ENCODE results near the gene ILRUN.
"Not testable (repeated sequence)": the region's sequence is repeated elsewhere in the genome, so short reads cannot be mapped to it uniquely, and the experiment has no call there.

Gene ILRUN

DNA sequence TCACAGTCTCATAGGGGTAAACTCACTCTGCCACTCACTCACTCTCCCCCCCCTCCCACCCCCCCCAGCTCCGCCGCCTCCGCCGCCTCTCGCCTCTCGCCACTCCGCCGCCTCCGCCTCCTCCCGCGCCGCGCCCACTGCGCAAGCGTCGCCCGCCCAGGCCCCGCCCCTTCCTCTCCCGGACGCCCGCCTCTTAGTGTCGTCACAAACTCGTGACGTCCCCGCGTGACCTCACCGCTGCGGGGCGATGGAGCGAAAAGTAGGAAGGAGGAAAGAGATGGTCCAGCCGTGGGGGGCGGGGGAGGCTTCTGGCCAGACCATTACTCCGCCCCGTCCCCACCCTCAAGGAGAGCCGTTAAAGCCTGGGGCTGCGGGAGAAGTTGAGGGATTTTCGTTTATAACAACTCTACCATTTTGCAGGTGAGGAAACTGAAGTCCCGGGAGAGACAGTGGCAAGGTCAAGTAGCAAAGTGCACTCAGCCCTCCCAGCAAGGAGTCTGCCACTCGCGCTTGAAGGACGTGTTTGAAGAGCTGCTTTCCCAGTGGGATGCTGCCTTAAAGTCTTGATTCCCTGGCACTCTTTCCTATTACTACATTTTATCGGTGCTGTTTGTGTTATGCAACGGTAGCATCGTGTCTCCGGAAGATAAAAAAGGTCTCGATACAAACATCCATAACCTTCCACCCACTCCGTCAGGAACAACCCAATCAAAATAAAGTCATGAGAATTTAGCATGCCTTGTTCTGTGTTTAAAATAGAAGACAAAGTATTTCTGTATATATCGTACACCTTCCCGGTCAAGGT lies at the start of gene ILRUN:
ILRUN (minus strand) TSS at position 29 of the 805 bp plus-strand sequence. CDS start 164 bp downstream, outside the sequence.
- Mint-ChIP-seq H3K36me3 (peaks cover 2% of the 10 kb centered on the region), H3K9me3 (no peaks in the 10 kb centered on the region), H3K4me1 (peaks cover 46% of the 10 kb centered on the region), H3K27me3 (no peaks in the 10 kb centered on the region), H3K27ac (peak within 1 kb of the TSS; percentile 96), H3K4me3 (peak within 1 kb of the TSS; percentile 96)

DNA sequence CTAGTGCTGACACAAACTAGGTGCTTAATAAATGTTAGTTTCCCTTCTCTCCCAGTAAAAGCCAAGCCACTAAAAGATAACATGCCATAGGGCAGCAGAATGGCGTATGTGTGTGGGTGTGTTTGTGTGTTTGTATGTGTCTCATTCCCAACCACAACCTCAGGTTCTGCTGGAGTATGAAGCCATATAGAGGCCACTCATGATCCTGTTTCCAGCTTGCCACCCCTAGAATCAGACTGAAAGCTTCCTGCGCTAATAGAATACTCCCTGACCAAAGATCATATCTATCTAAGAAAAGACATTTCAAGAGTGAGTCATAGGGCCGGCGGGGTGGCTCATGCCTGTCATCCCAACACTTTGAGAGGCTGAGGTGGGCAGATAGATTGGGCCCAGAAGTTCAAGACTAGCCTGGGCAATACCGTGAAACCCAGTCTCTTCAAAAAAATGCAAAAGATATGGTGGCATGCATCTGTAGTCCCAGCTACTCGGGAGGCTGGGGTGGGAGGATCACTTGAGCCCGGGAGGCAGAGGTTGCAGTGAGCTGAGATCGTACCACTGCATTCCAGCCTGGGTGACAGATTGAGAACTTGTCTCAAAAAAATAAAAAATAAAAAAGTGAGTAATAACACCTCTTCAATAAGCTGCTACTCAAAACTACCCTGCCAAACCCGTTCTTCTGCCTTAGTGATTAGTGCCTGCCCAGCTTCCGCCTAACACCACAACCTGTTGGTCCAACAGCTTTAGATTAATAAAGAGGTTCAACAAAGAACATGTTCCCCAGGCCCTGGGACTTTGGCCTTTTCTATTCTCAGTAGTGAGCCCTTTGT lies 48.9 kb upstream of the ILRUN start:
- Mint-ChIP-seq H3K27ac (no peak overlapping the region), H3K4me3 (no peak overlapping the region), H3K9me3 (no peaks in the 10 kb centered on the region), H3K27me3 (no peaks in the 10 kb centered on the region), H3K36me3 (no peaks in the 10 kb centered on the region), H3K4me1 (no peaks in the 10 kb centered on the region)

DNA sequence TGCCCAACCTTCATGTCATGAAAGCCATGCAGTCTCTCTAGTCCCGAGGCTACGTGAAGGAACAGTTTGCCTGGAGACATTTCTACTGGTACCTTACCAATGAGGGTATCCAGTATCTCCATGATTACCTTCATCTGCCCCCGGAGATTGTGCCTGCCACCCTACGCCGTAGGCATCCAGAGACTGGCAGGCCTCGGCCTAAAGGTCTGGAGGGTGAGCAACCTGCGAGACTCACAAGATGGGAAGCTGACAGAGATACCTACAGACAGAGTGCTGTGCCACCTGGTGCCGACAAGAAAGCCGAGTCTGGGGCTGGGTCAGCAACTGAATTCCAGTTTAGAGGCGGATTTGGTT lies 47.7 kb upstream of the ILRUN start:
- not testable (repeated sequence) for H3K9me3 Mint-ChIP-seq, H3K36me3 Mint-ChIP-seq, H3K4me1 Mint-ChIP-seq

DNA sequence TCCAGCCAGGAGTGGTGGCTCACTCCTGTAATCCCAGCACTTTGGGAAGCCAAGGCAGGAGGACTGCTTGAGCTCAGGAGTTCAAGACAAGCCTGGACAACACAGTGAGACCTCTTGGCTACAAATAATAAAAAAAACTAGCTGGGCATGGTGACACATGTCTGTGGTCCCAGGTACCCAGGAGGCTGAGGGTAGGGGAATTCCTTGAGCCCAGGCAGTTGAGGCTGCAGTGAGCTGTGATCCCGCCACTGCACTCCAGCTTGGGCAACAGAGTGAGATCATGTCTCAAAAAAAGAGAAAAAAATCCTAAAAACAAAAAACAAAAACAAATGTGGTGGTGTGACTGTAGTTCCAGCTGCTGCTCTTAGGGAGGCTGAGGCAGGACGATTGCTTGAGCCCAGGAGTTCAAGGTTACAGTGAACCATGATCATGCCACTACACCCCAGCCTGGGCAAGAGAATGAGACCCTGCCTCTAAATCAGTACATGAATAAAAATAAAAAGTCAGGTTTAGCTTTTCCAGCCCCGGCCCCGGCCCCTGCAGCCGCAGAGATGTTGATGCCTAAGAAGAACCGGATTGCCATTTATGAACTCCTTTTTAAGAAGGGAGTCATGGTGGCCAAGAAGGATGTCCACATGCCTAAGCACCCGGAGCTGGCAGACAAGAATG lies 47.2 kb upstream of the ILRUN start:
- Mint-ChIP-seq H3K4me1 (no peaks in the 10 kb centered on the region), H3K36me3 (no peaks in the 10 kb centered on the region), H3K9me3 (no peaks in the 10 kb centered on the region), H3K4me3 (no peak overlapping the region), H3K27ac (no peak overlapping the region), H3K27me3 (no peaks in the 10 kb centered on the region)

More for the DNA sequence above, 47.7 kb upstream of the ILRUN start:
- not testable (repeated sequence) for H3K4me3 Mint-ChIP-seq, H3K27ac Mint-ChIP-seq, H3K27me3 Mint-ChIP-seq

DNA sequence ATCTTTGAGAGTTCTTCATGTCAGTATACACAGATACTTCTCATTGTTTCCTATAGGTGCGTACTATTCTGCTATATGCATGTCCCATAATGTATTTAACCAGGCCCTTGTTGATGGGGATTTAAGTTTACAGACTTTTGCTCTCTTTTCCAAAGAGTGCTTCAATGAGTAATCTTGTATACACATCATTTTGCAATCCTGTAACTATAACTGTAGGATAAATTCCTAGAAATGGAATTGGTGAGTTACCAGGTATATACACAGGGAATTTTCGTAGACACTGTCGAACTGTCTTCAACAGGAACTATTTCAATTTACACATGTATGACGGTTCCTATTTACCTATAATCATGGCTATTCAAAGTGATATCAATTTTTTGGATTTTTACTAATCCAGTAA lies 45.5 kb upstream of the ILRUN start:
- Mint-ChIP-seq H3K9me3 (no peaks in the 10 kb centered on the region), H3K4me3 (no peak overlapping the region), H3K27ac (no peak overlapping the region), H3K36me3 (no peaks in the 10 kb centered on the region), H3K4me1 (no peaks in the 10 kb centered on the region), H3K27me3 (no peaks in the 10 kb centered on the region)

DNA sequence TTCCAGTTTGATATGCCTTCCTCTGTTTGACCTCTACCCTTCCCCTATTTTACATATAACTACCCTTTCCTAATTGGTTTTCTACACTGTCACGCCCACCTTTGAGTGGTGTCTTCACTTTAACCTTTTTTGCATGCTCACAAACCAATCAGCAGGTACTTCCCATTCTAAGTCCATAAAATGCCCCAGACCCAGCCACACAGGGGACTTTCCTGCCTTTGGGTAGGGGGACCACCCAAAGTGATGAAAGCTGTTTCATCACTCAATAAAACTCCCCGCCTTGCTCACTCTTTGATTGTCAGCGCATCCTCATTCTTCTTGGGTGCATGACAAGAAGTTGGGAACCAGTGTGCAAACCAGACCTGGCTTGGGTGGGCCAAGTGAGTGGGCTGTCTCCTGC lies 40.3 kb upstream of the ILRUN start:
- no peaks in the 10 kb centered on the region for H3K27me3 Mint-ChIP-seq

DNA sequence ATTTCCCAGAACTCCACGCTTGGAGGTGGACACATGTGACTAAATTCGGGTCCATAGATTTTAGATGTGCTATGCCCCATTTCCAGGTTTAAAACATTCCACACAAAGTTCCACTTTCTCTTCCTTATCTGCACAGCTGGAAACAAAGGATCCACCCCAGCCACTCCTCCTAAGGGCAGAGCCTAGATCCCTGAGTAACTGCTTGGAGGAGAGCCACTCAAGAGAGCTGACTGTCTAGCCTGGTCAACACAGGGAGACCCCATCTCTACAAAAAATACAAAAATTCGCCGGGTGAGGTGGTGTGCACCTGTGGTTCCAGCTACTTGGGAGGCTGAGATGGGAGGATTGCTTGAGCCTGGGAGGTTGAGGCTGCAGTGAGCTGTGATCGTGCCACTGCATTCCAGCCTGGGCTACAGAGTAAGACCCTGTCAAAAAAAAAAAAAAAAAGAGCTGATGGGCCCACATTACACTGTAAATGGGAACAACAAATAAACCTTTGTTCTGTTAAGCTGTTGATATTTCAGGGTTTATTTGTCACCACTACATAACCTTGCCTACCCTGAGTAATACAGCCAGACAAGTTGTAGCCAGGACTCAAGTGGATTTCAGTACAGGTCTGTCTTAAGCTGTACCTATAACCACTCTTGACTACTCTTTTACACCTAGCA lies 35.0 kb upstream of the ILRUN start:
- no peaks in the 10 kb centered on the region for H3K27me3 Mint-ChIP-seq
- no peaks in the 10 kb centered on the region for H3K9me3 Mint-ChIP-seq
- H3K36me3 Mint-ChIP-seq, result no peaks in the 10 kb centered on the region
- no peak overlapping the region for H3K4me3 Mint-ChIP-seq
- no peaks in the 10 kb centered on the region for H3K4me1 Mint-ChIP-seq
- no peak overlapping the region for H3K27ac Mint-ChIP-seq

More for the DNA sequence above, 40.3 kb upstream of the ILRUN start:
- Mint-ChIP-seq H3K9me3 (no peaks in the 10 kb centered on the region), H3K4me1 (no peaks in the 10 kb centered on the region), H3K27ac (no peak overlapping the region), H3K4me3 (no peak overlapping the region), H3K36me3 (no peaks in the 10 kb centered on the region)

DNA sequence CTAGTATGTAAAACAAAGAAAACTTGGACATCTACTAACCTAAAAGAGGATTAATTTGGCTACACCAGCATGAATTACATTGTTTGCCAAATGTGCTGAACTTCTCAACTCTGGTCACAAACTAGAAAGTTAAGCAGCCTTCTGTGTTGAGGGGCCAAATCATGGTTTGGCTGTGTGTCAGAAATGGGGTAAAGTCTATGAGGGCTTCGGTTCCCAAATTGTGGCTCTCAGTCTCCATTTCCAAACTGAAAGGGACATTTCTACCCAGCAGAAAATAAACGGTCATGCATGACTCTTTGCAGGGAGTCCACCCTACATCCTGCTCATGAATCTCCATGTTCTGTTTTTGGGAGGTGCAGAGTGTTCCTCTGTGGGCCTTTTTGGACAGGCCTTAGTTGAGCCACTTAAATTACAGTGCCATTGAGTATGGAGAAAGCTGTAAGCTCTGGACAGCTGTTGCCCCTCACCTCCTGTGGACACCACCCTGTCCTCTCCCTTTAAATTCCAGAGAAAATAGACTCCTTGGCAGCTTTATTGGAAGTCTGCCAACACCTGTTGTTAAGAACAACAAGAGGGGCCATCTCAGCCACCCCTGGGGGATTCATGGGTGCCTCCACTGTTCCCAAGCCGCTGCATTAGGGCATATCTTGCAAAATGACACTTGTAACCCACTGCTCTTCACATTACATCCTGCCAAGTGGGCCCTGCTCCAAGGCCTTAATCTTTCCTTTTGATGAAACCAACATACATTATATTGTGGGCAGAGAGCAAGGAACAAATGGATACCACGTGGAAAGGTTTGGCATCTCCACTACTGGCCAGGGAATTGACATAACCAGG lies 33.3 kb upstream of the ILRUN start:
- Mint-ChIP-seq H3K4me3 (no peak overlapping the region), H3K9me3 (no peaks in the 10 kb centered on the region), H3K27me3 (no peaks in the 10 kb centered on the region), H3K4me1 (no peaks in the 10 kb centered on the region), H3K27ac (no peak overlapping the region), H3K36me3 (peaks cover 2% of the 10 kb centered on the region)

DNA sequence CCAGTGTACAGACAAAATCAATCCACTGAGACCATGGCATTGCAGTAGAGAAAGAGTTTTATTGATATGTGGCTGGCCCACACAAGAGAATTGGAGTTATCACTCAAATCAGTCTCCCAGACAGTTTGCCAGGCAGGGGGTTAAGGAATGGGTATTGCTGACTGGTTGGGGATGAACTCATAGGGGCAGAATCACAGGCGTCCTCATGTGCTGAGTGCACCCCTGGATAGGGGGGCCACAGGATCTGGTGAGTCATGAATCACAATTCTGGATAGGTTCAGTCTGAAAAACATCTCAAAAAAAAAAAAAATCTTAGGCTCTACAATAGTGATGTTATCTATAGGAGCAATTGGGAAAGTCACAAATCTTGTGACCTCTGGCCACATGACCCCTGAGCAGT lies 29.5 kb upstream of the ILRUN start:
- Mint-ChIP-seq H3K27me3 (no peaks in the 10 kb centered on the region), H3K4me3 (no peak overlapping the region), H3K4me1 (no peaks in the 10 kb centered on the region), H3K36me3 (peaks cover 2% of the 10 kb centered on the region), H3K27ac (no peak overlapping the region), H3K9me3 (no peaks in the 10 kb centered on the region)

DNA sequence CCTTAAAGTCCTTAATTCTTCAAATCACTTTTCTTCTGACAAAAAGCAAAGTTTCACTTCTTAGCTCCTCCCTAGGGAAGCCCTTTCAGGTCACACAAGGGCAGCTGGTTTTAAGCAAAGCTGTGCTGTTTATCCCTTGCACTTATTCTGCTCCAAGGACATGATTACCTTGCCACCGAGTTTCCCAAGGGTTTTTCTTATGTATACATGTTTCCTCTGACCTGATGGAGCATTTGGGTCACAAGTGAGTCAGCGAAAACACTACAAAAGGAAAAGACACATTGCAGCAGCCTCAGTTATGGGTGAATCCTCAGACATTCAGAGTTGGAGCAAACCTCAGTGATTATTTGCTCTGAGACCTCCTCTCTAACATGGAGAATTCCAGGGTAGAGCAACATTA lies 26.6 kb upstream of the ILRUN start:
- Mint-ChIP-seq H3K27me3 (no peaks in the 10 kb centered on the region), H3K4me3 (no peak overlapping the region), H3K9me3 (no peaks in the 10 kb centered on the region), H3K27ac (no peak overlapping the region), H3K36me3 (peaks cover 2% of the 10 kb centered on the region), H3K4me1 (no peaks in the 10 kb centered on the region)

DNA sequence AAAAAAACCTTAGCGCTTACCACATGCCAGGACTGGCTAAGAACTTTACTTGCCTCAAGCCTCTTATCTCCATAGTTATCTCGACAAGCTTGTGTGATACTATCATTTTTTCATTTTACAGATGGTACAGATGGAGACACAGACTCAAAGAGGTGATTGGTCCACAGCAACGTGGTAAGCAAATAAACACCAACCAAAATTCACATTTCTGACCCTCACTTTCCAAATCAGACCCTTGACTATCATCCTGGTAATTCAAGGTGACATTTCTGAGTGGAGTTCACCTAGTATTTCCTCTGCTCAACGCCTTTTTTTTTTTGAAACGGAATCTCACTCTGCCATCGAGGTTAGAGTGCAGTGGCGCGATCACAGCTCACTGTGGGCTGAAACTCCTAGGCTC lies 25.9 kb upstream of the ILRUN start:
- H3K9me3 Mint-ChIP-seq, result no peaks in the 10 kb centered on the region

DNA sequence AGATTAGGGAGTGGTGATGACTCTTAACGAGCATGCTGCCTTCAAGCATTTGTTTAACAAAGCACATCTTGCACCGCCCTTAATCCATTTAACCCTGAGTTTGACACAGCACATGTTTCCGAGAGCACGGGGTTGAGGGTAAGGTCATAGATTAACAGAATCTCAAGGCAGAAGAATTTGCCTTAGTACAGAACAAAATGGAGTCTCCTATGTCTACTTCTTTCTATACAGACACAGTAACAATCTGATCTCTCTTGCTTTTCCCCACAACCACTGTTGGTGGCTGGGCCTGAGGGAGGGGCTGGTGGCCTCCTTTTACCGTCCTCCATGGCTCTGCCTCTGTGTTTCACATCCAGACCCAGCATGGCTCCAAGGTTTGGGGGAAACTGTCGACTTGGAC lies 23.6 kb upstream of the ILRUN start:
- H3K4me3 Mint-ChIP-seq, H3K27me3 Mint-ChIP-seq, H3K9me3 Mint-ChIP-seq, H3K27ac Mint-ChIP-seq, H3K36me3 Mint-ChIP-seq, H3K4me1 Mint-ChIP-seq: not testable (repeated sequence)

More for the DNA sequence above, 25.9 kb upstream of the ILRUN start:
- peaks cover 2% of the 10 kb centered on the region for H3K36me3 Mint-ChIP-seq
- no peaks in the 10 kb centered on the region for H3K27me3 Mint-ChIP-seq
- H3K4me3 Mint-ChIP-seq, result no peak overlapping the region
- no peak overlapping the region for H3K27ac Mint-ChIP-seq
- no peaks in the 10 kb centered on the region for H3K4me1 Mint-ChIP-seq

DNA sequence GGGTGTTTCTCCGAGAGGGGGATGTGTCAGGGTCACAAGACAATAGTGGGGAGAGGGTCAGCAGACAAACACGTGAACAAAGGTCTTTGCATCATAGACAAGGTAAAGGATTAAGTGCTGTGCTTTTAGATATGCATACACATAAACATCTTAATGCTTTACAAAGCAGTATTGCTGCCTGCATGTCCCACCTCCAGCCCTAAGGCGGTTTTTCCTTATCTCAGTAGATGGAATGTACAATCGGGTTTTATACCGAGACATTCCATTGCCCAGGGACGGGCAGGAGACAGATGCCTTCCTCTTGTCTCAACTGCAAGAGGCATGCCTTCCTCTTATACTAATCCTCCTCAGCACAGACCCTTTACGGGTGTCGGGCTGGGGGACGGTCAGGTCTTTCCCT lies 23.1 kb upstream of the ILRUN start:
- not testable (repeated sequence) for H3K9me3 Mint-ChIP-seq, H3K36me3 Mint-ChIP-seq, H3K4me3 Mint-ChIP-seq, H3K4me1 Mint-ChIP-seq, H3K27ac Mint-ChIP-seq, H3K27me3 Mint-ChIP-seq

DNA sequence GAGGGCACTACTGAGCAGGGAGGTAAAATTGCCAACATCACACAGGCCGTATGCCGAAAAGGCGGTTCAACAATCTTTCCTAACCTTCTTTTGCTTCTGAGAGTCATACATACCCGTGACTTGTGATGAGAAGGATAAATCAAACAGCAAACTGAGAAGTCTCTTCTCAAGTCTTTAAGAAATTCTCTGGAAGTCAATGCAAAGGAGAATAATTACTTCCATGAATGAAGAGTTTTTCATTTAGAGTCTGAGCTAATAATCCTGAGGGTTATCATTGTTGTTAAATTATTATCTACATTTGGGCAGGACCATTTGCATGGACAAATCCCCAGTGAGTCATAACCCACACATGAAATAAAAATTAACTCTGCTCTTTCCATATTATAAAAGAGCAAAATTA lies 22.4 kb upstream of the ILRUN start:
- no peaks in the 10 kb centered on the region for H3K4me1 Mint-ChIP-seq
- no peak overlapping the region for H3K4me3 Mint-ChIP-seq
- no peaks in the 10 kb centered on the region for H3K27me3 Mint-ChIP-seq
- no peaks in the 10 kb centered on the region for H3K36me3 Mint-ChIP-seq
- H3K27ac Mint-ChIP-seq, result no peak overlapping the region
- no peaks in the 10 kb centered on the region for H3K9me3 Mint-ChIP-seq

DNA sequence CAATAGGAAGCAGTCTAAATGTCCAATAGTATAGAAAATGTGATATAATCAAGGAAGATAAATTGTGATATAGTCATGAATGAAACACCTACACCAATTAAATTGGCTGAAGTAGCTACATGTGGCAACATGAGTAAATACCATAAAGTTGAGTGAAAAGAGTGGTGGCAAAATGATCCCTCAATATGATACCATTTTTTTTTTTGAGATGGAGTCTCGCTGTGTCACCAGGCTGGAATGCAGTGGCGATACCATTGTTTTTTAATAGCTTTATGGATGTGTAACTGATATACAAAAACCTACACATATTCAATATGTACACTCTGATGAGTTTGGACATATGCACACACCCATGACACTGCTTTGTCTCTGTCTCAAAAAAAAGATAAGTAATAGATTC lies 20.9 kb upstream of the ILRUN start:
- Mint-ChIP-seq H3K4me3 (no peak overlapping the region), H3K27ac (no peak overlapping the region), H3K4me1 (no peaks in the 10 kb centered on the region)

More for the DNA sequence above, 20.9 kb upstream of the ILRUN start:
- Mint-ChIP-seq H3K36me3 (no peaks in the 10 kb centered on the region), H3K9me3 (no peaks in the 10 kb centered on the region), H3K27me3 (no peaks in the 10 kb centered on the region)
